Endodermal cell (in vitro differentiated cells): ENCODE data around the gene STXBP3. TPM values are rescaled to one million over a fixed set of nuclear protein-coding genes. Genes with fewer than 3 reads are reported as not detected.

ENCODE experiments used
- DNase-seq: peaks from one replicate; pipeline ENCODE4 v3.0.0-alpha.2; 2017
- H3K27ac ChIP-seq: 2 replicates; pipeline ENCODE4 v1.5.1; 2013; ENCODE audit warnings: mild to moderate bottlenecking, low read depth, low read length, moderate library complexity
- H3K27me3 ChIP-seq: 2 replicates; pipeline ENCODE4 v1.6.1; 2013; ENCODE audit warnings: mild to moderate bottlenecking, low read length, moderate library complexity; ENCODE audit not compliant: insufficient read depth, control insufficient read depth, poor library complexity, severe bottlenecking
- H3K36me3 ChIP-seq: 2 replicates; pipeline ENCODE4 v1.7.0; 2013; ENCODE audit warnings: mild to moderate bottlenecking, low read length, moderate library complexity; ENCODE audit not compliant: control insufficient read depth, insufficient read depth
- H3K4me1 ChIP-seq: one replicate; pipeline ENCODE4 v1.7.0; 2013; ENCODE audit warnings: low read length; ENCODE audit not compliant: control insufficient read depth, insufficient read depth
- H3K4me3 ChIP-seq: 2 replicates; pipeline ENCODE4 v1.5.1; 2013; ENCODE audit warnings: mild to moderate bottlenecking, low read length, moderate library complexity
- H3K9ac ChIP-seq: 2 replicates; pipeline ENCODE4 v1.6.1; 2013; ENCODE audit warnings: mild to moderate bottlenecking, low read length, moderate library complexity; ENCODE audit not compliant: poor library complexity, severe bottlenecking; ENCODE audit errors: extremely low read depth
- H3K9me3 ChIP-seq: 2 replicates; pipeline ENCODE4 v1.6.1; 2013; ENCODE audit warnings: mild to moderate bottlenecking, low read length, moderate library complexity; ENCODE audit not compliant: control insufficient read depth
- H3K27ac Mint-ChIP-seq: 2 replicates; pipeline ENCODE4 v1.8.0; 2020; ENCODE audit warnings: mixed read lengths
- H3K27me3 Mint-ChIP-seq: 2 replicates; pipeline ENCODE4 v1.8.0; 2021; ENCODE audit warnings: mild to moderate bottlenecking, mixed read lengths; ENCODE audit not compliant: insufficient read depth
- H3K36me3 Mint-ChIP-seq: 2 replicates; pipeline ENCODE4 v1.8.0; 2020; ENCODE audit warnings: low read depth, mixed read lengths
- H3K4me1 Mint-ChIP-seq: 2 replicates; pipeline ENCODE4 v1.8.0; 2020; ENCODE audit warnings: mixed read lengths
- H3K4me3 Mint-ChIP-seq: 2 replicates; pipeline ENCODE4 v1.8.0; 2020; ENCODE audit warnings: mild to moderate bottlenecking, moderate library complexity, mixed read lengths
- H3K9me3 Mint-ChIP-seq: 2 replicates; pipeline ENCODE4 v1.8.0; 2020; ENCODE audit warnings: mild to moderate bottlenecking, mixed read lengths
- CTCF ChIP-seq: fragments of 200-600 bp; sonication (generic); conservative IDR thresholded peaks from 2 replicates; pipeline ENCODE4 v1.5.0; 2021; ENCODE audit warnings: antibody characterized with exemption, mild to moderate bottlenecking
- WGBS, 2 experiments: methylation state at CpG; one replicate each; pipeline versions ENCODE4 v1.1.5 to v1.1.7; 2013; ENCODE audit warnings: missing lambda C conversion rate in 2 of 2, mixed read lengths in 1 of 2; ENCODE audit not compliant: insufficient coverage in 1 of 2, insufficient read length in 1 of 2; 5-methylcytosine and 5-hydroxymethylcytosine counted together
- total RNA-seq, 2 donors: library from RNA; stranded (reverse); fragmentation: NEBNext Ultra II Directional in 1 of 2; extraction: Animal tissue kit (Norgen Biotek cat#: 25700) in 1 of 2; gene quantifications; 2 replicates in 1 of 2; 3 replicates in 1 of 2; pipeline ENCODE4 v1.2.1, GENCODE V29; 2021

Gene STXBP3
- total RNA-seq, 2 donors from 2014 or later = 37.4 to 38.5 TPM

DNA sequence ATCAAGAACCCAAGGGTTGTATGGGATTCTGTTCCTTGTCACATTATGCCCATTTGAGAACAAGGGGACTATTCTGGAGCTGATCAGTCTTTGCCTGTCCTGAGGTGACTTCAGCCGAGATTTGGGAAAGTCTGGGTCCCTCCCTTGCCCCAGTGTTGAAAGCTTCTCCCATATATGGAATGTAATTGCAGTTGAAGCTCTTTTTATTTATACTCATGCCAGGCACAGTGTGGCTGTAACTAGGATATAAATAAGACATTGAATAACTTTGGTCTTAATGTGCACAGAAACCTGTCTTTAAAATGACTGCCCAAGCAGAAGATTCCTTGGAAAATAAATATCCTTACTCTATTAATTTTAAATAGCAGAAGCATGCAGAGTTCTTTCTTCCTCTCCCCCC is 95.2 kb downstream of the STXBP3 start:
- Mint-ChIP-seq H3K9me3 (peaks cover 4% of the 10 kb centered on the region), H3K4me3 (no peak overlapping the region), H3K4me1 (peaks cover 49% of the 10 kb centered on the region), H3K27me3 (no peaks in the 10 kb centered on the region), H3K36me3 (no peaks in the 10 kb centered on the region), H3K27ac (no peak overlapping the region)
- Histone ChIP-seq H3K27me3 (no peaks in the 10 kb centered on the region), H3K27ac (no peak overlapping the region), H3K4me1 (peaks cover 28% of the 10 kb centered on the region), H3K9me3 (peaks cover 10% of the 10 kb centered on the region), H3K36me3 (no peaks in the 10 kb centered on the region), H3K9ac (no peak overlapping the region), H3K4me3 (peak overlapping the region; percentile 59)
- no peak for TF ChIP-seq CTCF
- DNase-seq = no peak
- 71 to 78% methylated on average over 1 of the region's 1 CpG for WGBS, 2 experiments

DNA sequence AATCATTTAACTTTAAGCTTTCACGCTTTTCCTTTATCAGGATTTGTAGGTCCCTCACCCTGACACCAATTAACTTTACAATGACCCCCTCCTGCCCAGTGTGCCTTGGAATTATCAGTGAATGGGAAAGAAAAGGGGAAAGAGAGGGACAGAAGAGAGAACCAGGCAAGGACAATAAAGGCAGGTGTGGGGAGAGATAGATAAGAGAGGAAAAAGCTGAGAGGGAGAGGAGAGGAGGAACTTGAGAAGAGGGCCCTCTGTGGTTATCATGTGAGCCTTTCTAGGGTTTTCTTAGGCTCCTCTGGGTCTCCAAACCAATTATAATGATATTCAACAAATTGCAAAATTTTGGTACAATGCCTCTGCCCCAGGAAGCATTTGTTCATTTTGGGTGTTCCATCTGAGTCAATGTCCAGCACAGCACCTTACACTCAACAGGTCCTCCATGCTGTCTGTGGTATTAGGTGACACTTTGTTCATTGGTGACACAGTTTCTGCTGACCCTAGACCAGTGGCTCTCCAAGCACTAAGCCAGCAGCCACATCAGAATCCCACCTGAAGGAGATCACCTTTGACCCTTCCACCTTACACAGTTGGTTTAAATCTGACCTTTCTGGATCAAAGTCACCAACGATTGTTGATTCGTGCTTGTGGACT is 96.2 kb downstream of the STXBP3 start:
- H3K4me3 ChIP-seq = peak overlapping the region; percentile 59
- H3K27ac ChIP-seq = no peak overlapping the region
- no peak for DNase-seq
- 71 to 89% methylated on average over 2 to 3 of the region's 3 CpGs for WGBS, 2 experiments
- H3K9me3 ChIP-seq = peaks cover 4% of the 10 kb centered on the region
- Mint-ChIP-seq H3K36me3 (no peaks in the 10 kb centered on the region), H3K9me3 (peaks cover 4% of the 10 kb centered on the region), H3K27me3 (no peaks in the 10 kb centered on the region), H3K4me1 (peaks cover 54% of the 10 kb centered on the region), H3K4me3 (peak overlapping the region; percentile 10), H3K27ac (peak overlapping the region; percentile 33)
- H3K4me1 ChIP-seq = peaks cover 31% of the 10 kb centered on the region
- H3K9ac ChIP-seq = no peak overlapping the region
- no peak for TF ChIP-seq CTCF
- H3K27me3 ChIP-seq = no peaks in the 10 kb centered on the region
- H3K36me3 ChIP-seq = no peaks in the 10 kb centered on the region

DNA sequence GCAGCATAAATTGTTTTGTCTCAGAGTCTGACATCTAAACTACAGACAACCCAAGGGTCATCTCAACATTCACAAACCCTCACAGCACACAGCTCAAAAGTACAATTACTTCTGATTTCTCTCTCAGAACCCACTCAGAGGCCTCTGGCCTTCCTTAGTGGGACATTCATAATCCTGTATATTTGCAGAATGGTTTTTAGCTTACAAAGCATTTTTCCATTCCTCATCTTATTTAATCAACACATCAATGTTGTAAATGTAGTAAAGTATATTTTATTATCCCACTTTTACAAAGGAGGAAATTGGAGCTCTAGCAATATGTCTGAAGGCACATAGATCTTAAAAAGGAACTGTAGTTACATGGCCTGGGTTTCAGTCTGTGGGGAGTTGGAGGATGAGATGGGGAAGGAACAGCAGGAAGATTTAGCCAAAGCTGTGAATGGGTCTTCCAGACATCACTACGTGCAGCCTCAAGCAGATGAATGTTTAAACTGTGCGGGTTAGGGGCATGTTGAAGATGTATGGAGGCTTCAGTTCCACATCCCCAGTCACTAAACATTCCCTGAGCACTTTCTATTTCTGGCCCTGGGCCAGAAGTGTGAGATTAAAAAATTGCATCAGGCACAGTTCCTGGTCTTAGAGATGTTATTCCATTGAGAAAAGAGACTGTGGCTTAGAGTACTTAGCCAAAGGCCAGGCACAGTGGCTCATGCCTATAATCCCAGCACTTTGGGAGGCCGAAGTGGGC is 97.1 kb downstream of the STXBP3 start:
- Histone ChIP-seq H3K27me3 (no peaks in the 10 kb centered on the region), H3K9me3 (no peaks in the 10 kb centered on the region), H3K36me3 (no peaks in the 10 kb centered on the region), H3K27ac (no peak overlapping the region), H3K9ac (no peak overlapping the region), H3K4me1 (peaks cover 31% of the 10 kb centered on the region), H3K4me3 (no peak overlapping the region)
- TF ChIP-seq CTCF = no peak
- H3K9me3 Mint-ChIP-seq = no peaks in the 10 kb centered on the region
- WGBS, 2 experiments = 88 to 98% methylated on average over 2 to 3 of the region's 3 CpGs
- DNase-seq = no peak
- H3K27ac Mint-ChIP-seq = no peak overlapping the region
- no peaks in the 10 kb centered on the region for H3K27me3 Mint-ChIP-seq
- no peak overlapping the region for H3K4me3 Mint-ChIP-seq
- no peaks in the 10 kb centered on the region for H3K36me3 Mint-ChIP-seq
- H3K4me1 Mint-ChIP-seq = peaks cover 55% of the 10 kb centered on the region
